GM12892 (cell line): ENCODE data around the gene PELI1.

Experiments
- POLR2A ChIP-seq: IDR thresholded peaks from 2 replicates; pipeline ENCODE4 v1.6.1; 2011; ENCODE audit warnings: low read depth, low read length, control low read depth
- TAF1 ChIP-seq: IDR thresholded peaks from 2 replicates; pipeline ENCODE4 v1.6.1; 2011; ENCODE audit warnings: low read depth, mild to moderate bottlenecking, control low read depth, low read length, borderline replicate concordance

DNA sequence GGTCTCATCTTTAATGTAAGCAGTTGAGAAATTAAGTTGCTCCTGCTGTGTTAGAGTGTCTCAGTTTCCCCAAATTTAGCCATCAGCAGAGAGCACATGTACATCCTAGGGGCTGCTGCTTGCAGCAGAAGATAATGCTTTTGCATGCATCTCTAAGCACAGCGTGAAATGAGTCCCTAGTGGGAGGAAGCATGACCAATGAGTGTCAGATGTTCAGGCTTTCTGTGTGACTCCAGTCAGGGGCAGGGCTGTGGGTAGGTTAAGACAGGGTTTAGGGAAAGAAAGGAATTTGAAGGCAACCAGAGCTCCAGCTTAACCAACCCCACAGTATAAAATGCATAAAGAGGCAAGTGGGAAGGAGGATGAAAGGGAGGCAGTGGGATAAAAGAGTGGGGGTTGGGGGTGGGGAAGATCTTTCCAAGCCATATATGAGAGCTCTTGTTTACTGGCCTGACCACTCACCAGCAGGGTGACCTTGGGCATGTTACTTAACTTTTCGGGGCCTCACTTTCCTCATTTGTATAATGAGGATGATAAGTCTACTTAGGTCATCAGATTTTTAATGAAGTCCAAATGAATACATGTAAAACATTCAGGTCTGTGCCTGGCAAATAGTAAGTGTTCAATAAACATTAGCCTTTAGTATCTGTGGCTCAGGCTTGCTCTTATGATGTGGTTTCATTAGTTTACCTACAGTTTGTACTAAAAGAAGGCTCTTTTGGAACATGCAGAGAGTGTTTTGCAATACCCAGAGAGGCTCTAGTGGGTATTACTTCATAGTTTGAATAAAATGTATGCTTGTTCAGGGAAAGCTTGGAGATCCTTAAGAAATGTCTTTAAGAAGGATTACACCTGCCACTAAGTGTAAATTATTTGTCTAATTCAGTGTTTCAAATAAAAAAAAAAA is 42.7 kb upstream of the PELI1 start:
- TF ChIP-seq POLR2A (no peak), TAF1 (no peak)
